ENCODE results near the gene GNG2. TPM values are rescaled to one million over a fixed set of nuclear protein-coding genes. Genes with fewer than 3 reads are reported as not detected.

The GNG2 gene
- total and polyA plus RNA-seq, 2 of the 8 experiments (the other 6 are each of a cell fraction or from before 2014, with no cell fraction given): 8.2 to 17.9 TPM

GRCh38 chr14:51954657-51955056 lies 94.2 kb downstream of the GNG2 start (continued):
- TF ChIP-seq GABPA (IDR thresholded peaks at IDR 0.05; ENCODE audit: borderline replicate concordance, insufficient read depth, low read length): no peak
